ENCODE results near the gene UTP15.

The UTP15 gene

GRCh38 chr5:73565139-73565968 is at the start of gene UTP15, which contains the start of gene ANKRA2:
Gene UTP15 (plus strand): TSS chr5:73565743. CDS start chr5:73567345, 1,602 bp downstream.
Gene ANKRA2 (minus strand): TSS chr5:73565639. CDS start chr5:73562881, 2,758 bp downstream.
- DNase-seq = peak; percentile 99

GRCh38 chr5:73519531-73520283 is 45.8 kb upstream of the UTP15 start:
- peak; percentile 79 for DNase-seq

- no peak for DNase-seq
Measured at GRCh38 chr5:73522989-73523388, 42.6 kb upstream of the UTP15 start.

GRCh38 chr5:73523861-73524260 is 41.7 kb upstream of the UTP15 start:
- no peak for DNase-seq

- no peak for DNase-seq
Measured at GRCh38 chr5:73525606-73526203, 39.8 kb upstream of the UTP15 start.

GRCh38 chr5:73528248-73528647 is 37.3 kb upstream of the UTP15 start:
- no peak for DNase-seq

- no peak for DNase-seq
Measured at GRCh38 chr5:73529081-73529480, 36.5 kb upstream of the UTP15 start.

GRCh38 chr5:73531356-73531755 is 34.2 kb upstream of the UTP15 start:
- no peak for DNase-seq

- DNase-seq = no peak
Measured at GRCh38 chr5:73532195-73532594, 33.3 kb upstream of the UTP15 start.

GRCh38 chr5:73534011-73534644 is 31.4 kb upstream of the UTP15 start:
- no peak for DNase-seq

- no peak for DNase-seq
Measured at GRCh38 chr5:73534971-73535370, 30.6 kb upstream of the UTP15 start.

- DNase-seq = no peak
Measured at GRCh38 chr5:73539730-73540129, 25.8 kb upstream of the UTP15 start.

GRCh38 chr5:73540192-73540591 is 25.4 kb upstream of the UTP15 start:
- no peak for DNase-seq

GRCh38 chr5:73542020-73542419 is 23.5 kb upstream of the UTP15 start:
- DNase-seq = no peak

- DNase-seq = no peak
Measured at GRCh38 chr5:73544429-73545402, 20.8 kb upstream of the UTP15 start.

- DNase-seq = no peak
Measured at GRCh38 chr5:73545403-73545779, 20.2 kb upstream of the UTP15 start.

- no peak for DNase-seq
Measured at GRCh38 chr5:73550016-73550415, 15.5 kb upstream of the UTP15 start.

GRCh38 chr5:73552642-73553041 is 12.9 kb upstream of the UTP15 start:
- no peak for DNase-seq

GRCh38 chr5:73558950-73559349 is 6.6 kb upstream of the UTP15 start:
- DNase-seq = no peak

- DNase-seq = no peak
Measured at GRCh38 chr5:73564018-73564417, 1.5 kb upstream of the UTP15 start.

GRCh38 chr5:73564675-73565074 is 868 bp upstream of the UTP15 start:
- DNase-seq = peak; percentile 26

GRCh38 chr5:73565969-73566547 is 515 bp downstream of the UTP15 start:
- DNase-seq = no peak

All from activated CD4-positive, alpha-beta T cell treated with anti-CD3 and anti-CD28 coated beads for 48 hours (primary cell).